GM21360 (cell line): ENCODE data around the gene HS1BP3.
A peak's percentile ranks its signal among the peaks of the same experiment; 100 is the strongest.

ENCODE experiments used
- ATAC-seq: cut with Tn5 transposase; IDR thresholded peaks from one replicate; pipeline ENCODE4 v1.9.1; 2021; ENCODE audit warnings: mild to moderate bottlenecking, moderate library complexity; ENCODE audit not compliant: unreplicated experiment

The HS1BP3 gene

DNA sequence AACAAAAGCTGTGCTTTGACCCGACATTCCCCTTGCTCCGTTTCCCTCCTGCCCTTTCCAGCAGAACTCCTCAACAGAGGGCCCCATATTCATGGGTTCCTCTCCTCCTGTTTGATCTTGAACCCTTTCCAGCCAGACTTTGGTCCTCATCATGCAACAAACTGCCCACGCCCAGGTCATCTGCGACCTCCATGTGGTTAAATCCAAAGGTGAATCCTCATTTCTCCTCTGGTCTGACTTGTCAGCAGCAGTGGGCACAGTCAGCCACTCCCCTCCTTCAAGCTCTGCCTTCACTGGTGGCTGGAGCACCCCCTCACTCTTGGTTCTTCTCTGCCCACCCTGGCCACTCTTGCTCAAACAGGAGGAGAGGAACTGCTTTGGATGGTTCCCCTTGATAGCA, 2.7 kb downstream of the HS1BP3 start:
- no peak for ATAC-seq

- ATAC-seq: no peak
These were observed 3.2 kb downstream of the HS1BP3 start for GRCh38 chr2:20647738-20648137.

- ATAC-seq: no peak
These were observed 3.7 kb downstream of the HS1BP3 start for GRCh38 chr2:20647211-20647610.

DNA sequence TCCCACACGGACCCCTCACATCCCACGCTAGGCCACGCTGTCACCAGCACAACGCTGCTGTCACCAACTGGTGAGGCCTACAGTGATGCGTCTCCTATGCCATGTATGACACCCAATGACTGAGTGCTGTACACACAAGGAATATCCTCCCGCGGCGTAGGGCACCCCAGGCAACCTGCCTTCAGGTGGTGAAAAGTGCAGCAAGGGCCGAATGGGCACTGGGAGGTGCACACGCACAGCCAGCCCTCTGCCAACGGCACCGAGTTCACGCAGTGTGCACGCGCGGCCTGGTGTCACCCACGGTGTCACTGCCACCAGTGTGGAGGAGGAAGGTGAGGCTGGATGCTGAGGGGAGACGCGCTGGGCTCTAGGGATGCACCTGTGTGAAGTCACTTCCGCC, 4.5 kb downstream of the HS1BP3 start:
- ATAC-seq: no peak

- no peak for ATAC-seq
These were observed 5.1 kb downstream of the HS1BP3 start for GRCh38 chr2:20645761-20646160.

- ATAC-seq: no peak
These were observed 5.6 kb downstream of the HS1BP3 start for GRCh38 chr2:20645301-20645701.

GRCh38 chr2:20643826-20644225, 7.1 kb downstream of the HS1BP3 start:
- no peak for ATAC-seq

GRCh38 chr2:20643060-20643459, 7.8 kb downstream of the HS1BP3 start:
- ATAC-seq: no peak

GRCh38 chr2:20642055-20642971, 8.6 kb downstream of the HS1BP3 start:
- peak; percentile 97 for ATAC-seq

GRCh38 chr2:20641123-20641985, 9.5 kb downstream of the HS1BP3 start:
- ATAC-seq: no peak

GRCh38 chr2:20640411-20641122, 10.3 kb downstream of the HS1BP3 start:
- ATAC-seq: no peak

DNA sequence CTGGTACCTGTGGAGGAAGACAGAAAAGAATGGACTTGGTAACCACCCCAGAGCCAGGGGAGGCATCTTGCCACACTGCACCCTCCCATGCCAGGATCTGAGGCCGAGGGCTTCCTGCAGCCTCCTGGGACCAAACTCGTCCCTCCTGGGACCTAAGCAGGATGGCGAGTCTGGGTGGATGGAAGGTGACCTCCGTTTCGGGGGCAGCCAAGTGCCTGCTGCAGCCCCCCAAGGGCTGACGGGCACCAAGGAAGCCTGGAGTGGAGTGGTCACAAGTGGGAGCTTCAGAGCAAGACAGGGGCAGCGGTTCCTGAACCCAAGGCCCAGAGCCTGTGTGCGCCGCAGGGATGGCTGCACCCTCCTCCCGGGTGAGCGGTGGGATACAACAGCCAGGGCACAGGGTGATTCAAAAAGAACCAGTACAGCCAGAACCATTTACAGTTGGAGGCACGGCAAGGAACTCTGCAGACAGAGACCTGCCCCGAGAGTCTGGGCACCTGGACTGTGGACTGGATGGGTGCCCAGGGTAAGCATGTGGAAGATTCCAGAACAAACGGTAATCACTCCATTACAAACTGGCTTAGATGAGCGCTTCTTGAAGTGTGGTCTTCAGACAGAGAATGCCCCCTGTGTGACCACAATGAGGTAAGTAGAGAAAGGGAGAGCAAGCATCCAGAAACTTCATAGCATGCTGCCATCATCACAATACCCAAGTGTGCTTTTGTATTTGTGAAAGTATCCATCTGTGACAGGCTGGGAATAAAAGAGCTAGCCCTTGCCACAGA, 12.1 kb downstream of the HS1BP3 start:
- ATAC-seq: no peak

DNA sequence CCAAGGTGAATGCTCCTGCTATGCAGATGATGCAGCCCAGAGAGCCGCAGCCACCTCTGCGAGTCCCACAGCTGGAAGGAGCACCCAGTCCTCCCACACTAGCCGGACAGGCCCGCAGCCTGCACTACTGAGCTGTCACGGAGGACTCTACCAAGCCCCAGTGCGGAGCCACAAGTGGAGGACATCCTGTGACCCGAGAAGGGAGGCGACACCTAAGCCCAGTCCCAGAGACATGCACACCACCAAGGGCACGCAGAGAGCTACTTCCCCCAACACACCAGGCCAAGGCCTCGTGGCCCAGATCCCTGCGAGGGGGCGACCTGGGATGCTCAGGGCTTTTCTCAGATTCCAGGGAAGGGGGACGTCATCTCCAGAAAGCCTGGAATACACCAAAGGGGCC, 12.9 kb downstream of the HS1BP3 start:
- ATAC-seq: no peak

DNA sequence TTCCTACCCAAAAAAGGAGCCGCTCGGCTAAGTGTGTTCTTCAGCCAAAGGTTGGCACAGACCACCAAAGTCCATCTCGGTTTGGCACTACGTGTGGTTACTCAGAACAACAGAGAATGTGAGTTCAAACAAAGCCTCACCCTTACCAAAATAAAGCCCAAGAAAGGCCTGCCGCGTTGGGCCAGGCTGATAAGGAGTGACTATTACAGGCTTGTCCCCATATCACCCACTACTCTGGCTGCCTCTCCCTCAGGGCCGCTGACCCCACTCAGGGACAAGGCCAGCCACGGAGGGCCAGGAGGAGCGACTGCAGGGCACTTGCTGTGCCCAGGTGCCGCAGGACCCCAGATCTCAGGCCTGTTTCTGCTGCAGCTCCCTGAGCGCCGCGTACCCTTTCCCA, 13.8 kb downstream of the HS1BP3 start:
- ATAC-seq: no peak

GRCh38 chr2:20635675-20636584, 15.0 kb downstream of the HS1BP3 start:
- peak; percentile 80 for ATAC-seq

DNA sequence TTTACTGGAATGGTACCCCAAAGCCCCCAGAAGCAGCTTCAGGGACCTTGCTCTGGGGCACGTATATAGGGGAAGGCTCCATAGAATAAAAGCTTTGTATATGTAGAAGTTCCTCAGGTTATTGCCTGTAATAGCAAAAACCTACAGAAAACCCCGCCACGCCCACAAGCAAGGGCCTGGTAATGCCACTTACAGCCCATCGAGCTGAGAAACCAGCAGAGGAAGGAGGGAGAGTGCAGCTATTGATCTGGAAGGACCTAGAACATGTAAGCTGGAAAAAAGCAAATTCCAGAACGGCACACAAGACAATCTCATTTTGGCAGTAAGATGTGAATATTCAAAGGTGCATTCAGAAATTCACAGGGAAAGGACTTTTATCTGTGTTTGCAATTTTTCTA, 15.8 kb downstream of the HS1BP3 start:
- no peak for ATAC-seq

DNA sequence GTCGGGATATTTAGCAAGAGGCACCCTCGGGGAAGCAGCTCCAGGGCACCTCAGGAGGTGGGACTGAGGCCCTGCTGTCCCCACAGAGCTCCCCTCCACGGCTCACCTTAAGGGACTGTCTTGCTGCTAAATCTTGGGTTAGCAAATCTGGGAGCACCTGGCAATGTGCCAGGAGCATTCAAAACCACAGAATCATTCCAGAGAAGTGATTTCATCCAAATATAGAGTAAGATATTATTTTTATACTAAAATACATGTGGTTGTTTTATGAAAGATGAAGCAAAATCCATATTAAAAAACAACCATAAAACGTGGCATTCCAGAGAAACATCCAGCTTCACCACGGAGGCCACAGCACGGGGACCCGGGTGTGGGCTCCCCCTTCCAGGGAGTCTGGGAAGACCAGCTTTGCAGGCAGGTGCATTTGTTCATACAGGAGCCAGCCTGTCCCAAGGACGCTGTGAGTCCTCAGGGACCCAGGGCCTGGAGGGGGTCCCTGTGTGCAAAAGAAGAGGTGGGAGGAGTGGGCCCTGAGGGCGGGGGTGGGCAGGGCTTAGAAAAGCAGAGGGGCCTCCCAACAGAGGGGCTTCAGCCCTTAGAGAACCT, 16.3 kb downstream of the HS1BP3 start:
- no peak for ATAC-seq

- peak; percentile 51 for ATAC-seq
These were observed 16.9 kb downstream of the HS1BP3 start for GRCh38 chr2:20633794-20634506.
